HG03378 (cell line): Measurements from ENCODE around the gene MUC12.
"Not testable (repeated sequence)": the region's sequence is repeated elsewhere in the genome, so short reads cannot be mapped to it uniquely, and the experiment has no call there.

Experiments used
- ATAC-seq: cut with Tn5 transposase; IDR thresholded peaks from one replicate; pipeline ENCODE4 v1.9.1; 2021; ENCODE audit warnings: mild to moderate bottlenecking, moderate library complexity; ENCODE audit not compliant: unreplicated experiment

Gene MUC12, protein sequence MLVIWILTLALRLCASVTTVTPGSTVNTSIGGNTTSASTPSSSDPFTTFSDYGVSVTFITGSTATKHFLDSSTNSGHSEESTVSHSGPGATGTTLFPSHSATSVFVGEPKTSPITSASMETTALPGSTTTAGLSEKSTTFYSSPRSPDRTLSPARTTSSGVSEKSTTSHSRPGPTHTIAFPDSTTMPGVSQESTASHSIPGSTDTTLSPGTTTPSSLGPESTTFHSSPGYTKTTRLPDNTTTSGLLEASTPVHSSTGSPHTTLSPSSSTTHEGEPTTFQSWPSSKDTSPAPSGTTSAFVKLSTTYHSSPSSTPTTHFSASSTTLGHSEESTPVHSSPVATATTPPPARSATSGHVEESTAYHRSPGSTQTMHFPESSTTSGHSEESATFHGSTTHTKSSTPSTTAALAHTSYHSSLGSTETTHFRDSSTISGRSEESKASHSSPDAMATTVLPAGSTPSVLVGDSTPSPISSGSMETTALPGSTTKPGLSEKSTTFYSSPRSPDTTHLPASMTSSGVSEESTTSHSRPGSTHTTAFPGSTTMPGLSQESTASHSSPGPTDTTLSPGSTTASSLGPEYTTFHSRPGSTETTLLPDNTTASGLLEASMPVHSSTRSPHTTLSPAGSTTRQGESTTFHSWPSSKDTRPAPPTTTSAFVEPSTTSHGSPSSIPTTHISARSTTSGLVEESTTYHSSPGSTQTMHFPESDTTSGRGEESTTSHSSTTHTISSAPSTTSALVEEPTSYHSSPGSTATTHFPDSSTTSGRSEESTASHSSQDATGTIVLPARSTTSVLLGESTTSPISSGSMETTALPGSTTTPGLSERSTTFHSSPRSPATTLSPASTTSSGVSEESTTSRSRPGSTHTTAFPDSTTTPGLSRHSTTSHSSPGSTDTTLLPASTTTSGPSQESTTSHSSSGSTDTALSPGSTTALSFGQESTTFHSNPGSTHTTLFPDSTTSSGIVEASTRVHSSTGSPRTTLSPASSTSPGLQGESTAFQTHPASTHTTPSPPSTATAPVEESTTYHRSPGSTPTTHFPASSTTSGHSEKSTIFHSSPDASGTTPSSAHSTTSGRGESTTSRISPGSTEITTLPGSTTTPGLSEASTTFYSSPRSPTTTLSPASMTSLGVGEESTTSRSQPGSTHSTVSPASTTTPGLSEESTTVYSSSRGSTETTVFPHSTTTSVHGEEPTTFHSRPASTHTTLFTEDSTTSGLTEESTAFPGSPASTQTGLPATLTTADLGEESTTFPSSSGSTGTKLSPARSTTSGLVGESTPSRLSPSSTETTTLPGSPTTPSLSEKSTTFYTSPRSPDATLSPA (N-terminal part only)

DNA sequence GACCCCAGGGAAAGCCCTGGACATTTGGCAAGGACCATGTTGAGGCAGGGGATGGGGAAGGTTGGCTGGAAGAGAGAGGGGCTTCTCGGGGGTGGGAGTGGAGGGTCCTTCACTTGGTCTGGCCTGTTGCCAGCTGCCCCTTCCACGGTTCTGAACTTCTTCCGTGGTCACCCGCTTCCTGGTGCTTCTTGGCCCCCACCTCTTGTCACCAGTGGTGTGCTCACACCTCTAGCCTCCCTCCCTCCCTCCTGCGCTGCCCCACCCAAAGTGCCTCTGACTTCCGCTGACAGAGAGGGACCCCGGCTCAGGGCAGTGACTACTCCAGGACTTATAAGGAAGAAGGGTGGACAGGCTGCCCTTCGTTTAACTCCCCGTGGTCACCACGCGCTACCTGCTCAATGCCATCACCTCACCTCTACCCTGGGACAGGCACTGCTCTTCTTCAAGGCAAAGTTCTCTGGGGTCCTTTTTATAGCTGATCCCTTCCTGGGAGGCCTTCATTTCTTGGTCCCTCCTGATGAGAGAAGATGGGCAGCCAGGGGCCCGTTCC, at the start of gene MUC12:
MUC12 (plus strand) TSS at position 500 of the 550 bp plus-strand sequence. CDS start 58 bp downstream, outside the sequence.
- no peak for ATAC-seq

GRCh38 chr7:100919779-100920437, 49.5 kb upstream of the MUC12 start:
- ATAC-seq, result not testable (repeated sequence)

- ATAC-seq, result no peak
Measured at GRCh38 chr7:100921039-100921438, 48.3 kb upstream of the MUC12 start.

GRCh38 chr7:100923616-100924015, 45.7 kb upstream of the MUC12 start:
- not testable (repeated sequence) for ATAC-seq

DNA sequence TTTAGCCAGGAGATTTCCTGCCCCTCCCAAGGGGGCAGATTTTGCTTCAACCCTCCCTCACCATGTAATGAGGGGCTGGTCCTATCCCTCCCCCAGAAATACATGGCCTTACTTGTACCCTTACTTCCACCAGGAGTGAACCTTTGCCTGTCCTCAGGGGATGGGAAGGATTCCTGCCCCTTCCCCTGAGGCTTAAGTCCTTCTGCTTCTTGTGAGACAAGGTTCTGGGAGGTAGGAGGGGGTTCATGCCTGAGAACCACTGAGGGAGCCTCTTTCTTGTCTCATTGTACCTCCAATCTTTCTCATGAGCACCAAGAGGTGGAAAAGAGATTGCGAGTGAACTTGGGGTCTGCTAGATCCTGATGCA, 39.6 kb upstream of the MUC12 start:
- no peak for ATAC-seq

- no peak for ATAC-seq
Measured at GRCh38 chr7:100933734-100934133, 35.6 kb upstream of the MUC12 start.

DNA sequence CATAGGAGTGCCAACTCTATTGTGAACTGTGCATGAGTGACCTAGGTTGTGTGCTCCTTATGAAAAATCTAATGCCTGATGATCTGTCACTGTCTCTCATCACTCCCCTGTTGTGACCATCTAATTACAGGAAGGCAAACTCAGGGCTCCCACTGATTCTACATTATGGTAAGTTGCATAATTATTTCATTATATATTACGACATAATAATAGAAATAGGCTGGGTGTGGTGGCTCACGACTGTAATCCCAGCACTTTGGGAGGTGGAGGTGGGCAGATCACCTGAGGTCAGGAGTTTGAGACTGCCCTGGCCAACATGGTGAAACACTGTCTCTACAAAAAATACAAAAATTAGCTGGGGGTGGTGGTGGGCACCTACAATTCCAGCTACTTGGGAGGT, 34.0 kb upstream of the MUC12 start:
- ATAC-seq, result not testable (repeated sequence)

- ATAC-seq, result not testable (repeated sequence)
Measured at GRCh38 chr7:100936167-100936566, 33.2 kb upstream of the MUC12 start.

- ATAC-seq, result no peak
Measured at GRCh38 chr7:100942045-100942774, 27.2 kb upstream of the MUC12 start.

DNA sequence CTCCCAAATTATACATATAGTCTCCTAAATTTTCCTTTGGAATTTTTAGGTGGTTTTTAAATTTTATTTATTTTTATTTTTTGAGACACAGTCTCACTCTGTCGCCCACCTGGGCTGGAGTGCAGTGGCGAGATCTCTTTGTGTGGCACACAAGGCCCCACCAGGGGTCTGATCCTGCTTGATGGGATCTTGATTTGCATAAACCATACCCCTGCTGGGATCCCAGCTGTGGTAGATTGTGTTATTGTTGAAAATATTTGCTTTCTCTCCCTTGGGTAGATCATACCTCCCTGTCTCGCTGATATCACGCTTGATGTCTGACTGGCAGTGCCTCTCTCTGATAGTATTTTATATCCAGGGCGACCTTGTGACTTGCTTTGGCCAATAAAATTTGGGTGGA, 25.7 kb upstream of the MUC12 start:
- ATAC-seq, result no peak

DNA sequence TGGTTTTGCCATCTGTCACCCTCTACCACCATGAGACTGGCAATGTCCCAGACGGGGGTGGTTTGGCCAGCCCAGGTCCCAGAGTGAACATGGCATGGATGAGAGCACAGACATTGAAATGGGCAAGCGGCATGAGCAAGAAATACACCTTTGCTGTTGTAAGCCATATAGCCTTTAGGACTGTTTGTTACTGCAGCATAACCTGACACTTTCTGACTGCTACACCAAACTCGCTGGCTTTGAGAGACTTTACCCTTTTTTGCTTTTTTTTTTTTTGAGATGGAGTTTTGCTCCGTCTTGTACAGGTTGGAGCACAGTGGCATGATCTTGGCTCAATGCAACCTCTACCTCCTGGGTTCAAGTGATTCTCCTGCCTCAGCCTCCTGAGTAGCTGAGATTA, 25.2 kb upstream of the MUC12 start:
- ATAC-seq, result no peak

DNA sequence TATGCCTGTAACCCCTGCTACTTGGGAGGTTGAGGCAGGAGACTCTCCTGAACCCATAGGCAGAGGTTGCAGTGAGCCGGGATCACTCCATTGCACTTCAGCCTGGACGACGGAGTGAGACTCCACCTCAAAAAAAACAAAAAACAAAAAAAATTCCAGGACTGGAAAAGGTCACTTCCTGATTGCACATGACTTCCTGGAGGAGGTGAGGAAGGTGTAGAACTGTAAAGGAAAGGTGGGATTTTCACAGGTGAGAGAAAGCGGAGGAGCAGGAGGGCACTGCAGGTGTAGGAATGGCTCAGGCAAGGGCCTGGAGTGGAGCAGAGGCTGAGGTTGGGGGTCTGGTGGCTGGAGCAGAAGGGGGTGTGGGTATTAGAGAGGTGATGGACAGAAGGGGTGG, 23.3 kb upstream of the MUC12 start:
- ATAC-seq, result no peak

DNA sequence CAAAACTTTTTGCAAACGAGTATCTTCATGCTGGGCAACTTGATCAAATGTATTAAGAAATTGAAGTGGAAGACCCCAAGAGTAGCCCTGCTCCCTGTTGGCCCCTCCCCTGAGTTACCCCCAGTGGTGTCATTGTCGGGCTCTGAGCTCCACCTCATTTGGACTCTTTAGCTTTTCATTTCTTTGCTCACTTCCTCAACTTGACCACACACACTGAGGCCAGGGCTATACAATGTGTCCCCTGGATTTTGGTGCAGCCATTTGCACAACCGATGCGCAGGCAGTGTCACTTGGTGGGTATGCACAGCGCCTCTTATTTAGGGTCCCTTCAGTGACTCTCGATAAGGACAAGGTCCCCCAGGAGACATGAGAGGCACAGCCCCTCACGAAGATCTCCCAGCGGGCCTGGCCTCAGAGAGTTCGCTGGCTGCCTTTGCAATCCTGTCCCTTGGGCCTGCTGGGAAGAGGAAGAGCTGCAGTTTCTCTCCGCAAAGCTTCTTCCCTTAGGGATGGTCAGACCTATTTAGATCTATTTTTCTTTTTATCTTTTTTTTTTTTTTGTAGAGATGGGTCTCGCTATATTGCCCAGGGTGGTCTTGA, 22.5 kb upstream of the MUC12 start:
- ATAC-seq, result no peak

- no peak for ATAC-seq
Measured at GRCh38 chr7:100947792-100948191, 21.6 kb upstream of the MUC12 start.

DNA sequence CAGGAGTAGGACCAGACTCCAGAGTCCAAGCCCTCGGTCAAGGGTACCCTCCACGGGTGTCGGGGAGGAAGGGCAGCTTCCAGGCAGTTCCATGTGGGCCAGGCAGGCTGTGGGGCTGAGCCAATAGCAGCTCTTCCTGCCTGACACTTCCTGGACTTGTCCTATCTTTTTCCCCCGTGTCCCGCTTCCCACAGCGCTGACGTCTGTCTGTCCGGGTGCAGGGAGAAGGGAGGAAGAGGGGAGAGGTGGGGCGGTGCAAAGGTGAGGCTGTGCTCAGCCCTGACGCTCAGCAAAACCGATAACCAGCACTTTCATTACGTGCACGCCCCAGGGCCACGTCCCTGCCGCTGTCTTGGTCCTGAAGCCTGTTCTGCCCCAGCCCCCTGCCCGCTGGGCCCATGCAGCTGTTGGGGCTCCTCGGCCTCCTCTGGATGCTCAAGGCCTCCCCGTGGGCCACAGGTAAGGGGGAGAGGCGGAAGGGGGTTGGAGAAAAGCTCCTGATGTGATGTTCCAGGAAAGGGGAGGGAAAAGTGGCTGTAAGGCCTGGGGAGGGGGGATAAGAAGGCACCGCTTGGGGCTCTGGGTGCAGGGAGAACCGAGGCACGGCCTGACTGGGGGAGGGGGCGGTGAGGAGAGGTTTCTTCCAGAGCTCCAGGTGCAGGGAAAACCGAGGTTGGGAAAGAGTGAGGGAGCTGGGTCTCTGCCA, 20.0 kb upstream of the MUC12 start, which contains the start of gene MUC3A:
MUC3A (plus strand) TSS at position 308 of the 706 bp plus-strand sequence; CDS start at position 399, 91 bp downstream.
- ATAC-seq, result no peak

DNA sequence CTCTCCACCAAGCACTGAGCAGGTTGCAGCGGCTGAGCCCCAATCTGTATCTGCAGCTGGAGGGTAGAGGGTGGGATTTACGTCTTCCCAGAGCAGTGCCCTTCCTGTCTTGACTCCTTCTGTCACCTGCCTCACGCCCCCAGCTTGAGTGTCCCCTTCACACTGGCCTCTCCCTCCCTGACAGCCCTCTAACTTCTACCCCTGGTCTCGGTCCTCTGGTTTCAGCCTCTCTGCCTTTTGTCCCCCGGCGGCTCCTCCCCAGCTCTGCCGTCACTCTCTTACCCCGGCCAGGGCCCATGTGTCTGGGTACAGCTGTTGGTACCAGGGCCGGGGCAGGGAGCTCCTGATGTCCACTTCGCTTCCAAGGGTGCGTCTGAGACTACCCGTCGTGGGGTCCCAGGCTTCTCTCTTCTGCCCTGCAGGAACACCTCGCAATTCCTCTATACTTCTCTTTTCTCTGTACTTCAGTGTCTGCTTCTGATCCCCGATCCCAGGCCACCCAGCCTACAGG, 19.4 kb upstream of the MUC12 start:
- ATAC-seq, result no peak

DNA sequence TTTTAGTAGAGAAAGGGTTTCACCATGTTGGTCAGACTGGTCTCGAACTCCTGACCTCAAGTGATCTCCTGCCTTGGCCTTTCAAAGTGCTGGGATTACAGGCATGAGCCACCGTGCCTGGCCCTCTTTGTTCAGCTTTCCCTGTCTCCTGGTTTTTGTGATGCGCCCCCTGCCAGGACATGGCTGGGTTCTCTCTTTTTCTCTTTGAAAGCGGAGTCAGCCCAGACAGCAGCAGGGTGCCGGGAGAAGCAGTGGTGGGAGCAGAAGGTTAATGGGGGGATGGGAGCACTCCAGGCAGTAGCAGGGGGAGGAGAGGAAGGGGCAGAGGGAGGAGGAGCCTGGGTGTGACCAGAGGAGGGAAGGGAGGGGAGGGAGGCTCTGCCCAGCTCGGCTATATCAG, 18.2 kb upstream of the MUC12 start:
- ATAC-seq, result no peak

- no peak for ATAC-seq
Measured at GRCh38 chr7:100951888-100952560, 17.3 kb upstream of the MUC12 start.
